NCI-H345 treated with DMSO at 0.1 percent for 48 hours (cell line): ENCODE results near the gene SIPA1L3.

Source experiments
- DNase-seq: peaks from one replicate; lab custom pipeline; 2025; ENCODE audit not compliant: unreplicated experiment; lab: John Stamatoyannopoulos, UW

SIPA1L3 gene

GRCh38 chr19:37972803-37973202 is 65.8 kb downstream of the SIPA1L3 start:
- no peak for DNase-seq

- no peak for DNase-seq
These were observed 66.7 kb downstream of the SIPA1L3 start for GRCh38 chr19:37973666-37974065.

- DNase-seq, result no peak
These were observed 68.1 kb downstream of the SIPA1L3 start for GRCh38 chr19:37975071-37975470.

- no peak for DNase-seq
These were observed 68.8 kb downstream of the SIPA1L3 start for GRCh38 chr19:37975596-37976515.

- DNase-seq, result no peak
These were observed 70.4 kb downstream of the SIPA1L3 start for GRCh38 chr19:37977391-37977790.

- no peak for DNase-seq
These were observed 71.0 kb downstream of the SIPA1L3 start for GRCh38 chr19:37977992-37978391.

GRCh38 chr19:37979547-37980082 is 72.6 kb downstream of the SIPA1L3 start:
- DNase-seq, result peak; percentile 71

- DNase-seq, result no peak
These were observed 73.6 kb downstream of the SIPA1L3 start for GRCh38 chr19:37980419-37981170.

- no peak for DNase-seq
These were observed 74.9 kb downstream of the SIPA1L3 start for GRCh38 chr19:37981785-37982475.

GRCh38 chr19:37982655-37983054 is 75.6 kb downstream of the SIPA1L3 start:
- no peak for DNase-seq

- DNase-seq, result no peak
These were observed 76.1 kb downstream of the SIPA1L3 start for GRCh38 chr19:37983153-37983552.

GRCh38 chr19:37983916-37984315 is 76.9 kb downstream of the SIPA1L3 start:
- no peak for DNase-seq

- DNase-seq, result no peak
These were observed 79.2 kb downstream of the SIPA1L3 start for GRCh38 chr19:37986048-37986750.

- no peak for DNase-seq
These were observed 80.6 kb downstream of the SIPA1L3 start for GRCh38 chr19:37987356-37988332.

- DNase-seq, result no peak
These were observed 82.0 kb downstream of the SIPA1L3 start for GRCh38 chr19:37988758-37989635.

GRCh38 chr19:37989855-37990254 is 82.8 kb downstream of the SIPA1L3 start:
- no peak for DNase-seq

- no peak for DNase-seq
These were observed 83.4 kb downstream of the SIPA1L3 start for GRCh38 chr19:37990362-37990761.

GRCh38 chr19:37991176-37991835 is 84.3 kb downstream of the SIPA1L3 start:
- DNase-seq, result no peak
